Smooth muscle cell (in vitro differentiated cells): ENCODE results near the gene GRID1. TPM values are rescaled to one million over a fixed set of nuclear protein-coding genes. Genes with fewer than 3 reads are reported as not detected.

Experiments used
- DNase-seq: peaks from one replicate; lab custom pipeline; 2025; ENCODE audit not compliant: unreplicated experiment; lab: John Stamatoyannopoulos, UW
- H2AFZ ChIP-seq: fragments of 200-600 bp; sonication (generic); 2 replicates; pipeline ENCODE4 v1.6.0; 2016; ENCODE audit warnings: antibody characterized with exemption, low read depth, mild to moderate bottlenecking
- H3F3A ChIP-seq: fragments of 200-600 bp; sonication (generic); 2 replicates; pipeline ENCODE4 v1.6.0; 2017; ENCODE audit warnings: antibody characterized with exemption, low read depth
- H3K27ac ChIP-seq: fragments of 200-600 bp; sonication (generic); 2 replicates; pipeline ENCODE4 v1.5.1; 2016; ENCODE audit warnings: low read depth, mild to moderate bottlenecking
- H3K27me3 ChIP-seq: fragments of 200-600 bp; sonication (generic); 2 replicates; pipeline ENCODE4 v1.6.1; 2016; ENCODE audit warnings: low read depth, mild to moderate bottlenecking
- H3K36me3 ChIP-seq: fragments of 200-600 bp; sonication (generic); 2 replicates; pipeline ENCODE4 v1.5.1; 2016; ENCODE audit warnings: low read depth
- H3K4me1 ChIP-seq: fragments of 200-600 bp; sonication (generic); 2 replicates; pipeline ENCODE4 v1.5.1; 2016; ENCODE audit warnings: low read depth
- H3K4me2 ChIP-seq: fragments of 200-600 bp; sonication (generic); 2 replicates; pipeline ENCODE4 v1.6.0; 2016; ENCODE audit warnings: mild to moderate bottlenecking
- H3K4me3 ChIP-seq: fragments of 200-600 bp; sonication (generic); 2 replicates; pipeline ENCODE4 v1.5.1; 2016; ENCODE audit warnings: mild to moderate bottlenecking
- H3K79me2 ChIP-seq: fragments of 200-600 bp; sonication (generic); 2 replicates; pipeline ENCODE4 v1.6.0; 2016; ENCODE audit warnings: low read depth, mild to moderate bottlenecking
- H3K9ac ChIP-seq: fragments of 200-600 bp; sonication (generic); 2 replicates; pipeline ENCODE4 v1.6.0; 2016; ENCODE audit warnings: low read depth
- H3K9me3 ChIP-seq: fragments of 200-600 bp; sonication (generic); replicated peaks from 2 replicates; pipeline ENCODE4 v1.5.1; 2016; ENCODE audit warnings: low read depth
- H4K20me1 ChIP-seq: fragments of 200-600 bp; sonication (generic); 2 replicates; pipeline ENCODE4 v1.6.0; 2016; ENCODE audit warnings: low read depth
- WGBS: methylation state at CpG from one replicate; pipeline ENCODE4 v1.1.7; 2016; ENCODE audit warnings: low lambda C conversion rate; 5-methylcytosine and 5-hydroxymethylcytosine counted together
- polyA plus RNA-seq: library from polyadenylated mRNA; unstranded; fragments of >200 nt; fragmentation: Nextera tagmentation; extraction: Ambion mirVana; gene quantifications from 2 replicates; pipeline ENCODE4 v1.2.1, GENCODE V29; 2016
- total RNA-seq: library from RNA; depleted of rRNA; stranded (reverse); fragments of >200 nt; gene quantifications from 2 replicates; pipeline ENCODE4 v1.2.3, GENCODE V29; 2014
- TF ChIP-seq, protein P1 (sequence below): fragments of 200-600 bp; sonication (generic); IDR thresholded peaks from 2 replicates; pipeline ENCODE4 v1.5.1; 2017; ENCODE audit warnings: borderline replicate concordance, mild to moderate bottlenecking, antibody characterized with exemption; ENCODE audit not compliant: insufficient read depth, poor library complexity, severe bottlenecking

Gene GRID1
- total and polyA plus RNA-seq, 2 experiments from 2014 or later, result 4.4 to 7.4 TPM

GRCh38 chr10:86387178-86387794 is 20.7 kb upstream of the GRID1 start:
- WGBS, result 76% methylated on average over 7 of the region's 7 CpGs
- Histone ChIP-seq H3F3A (no peaks in the 10 kb centered on the region), H3K4me3 (no peak overlapping the region), H3K79me2 (no peaks in the 10 kb centered on the region), H3K4me2 (no peak overlapping the region), H3K27ac (no peak overlapping the region), H3K36me3 (no peaks in the 10 kb centered on the region), H4K20me1 (no peaks in the 10 kb centered on the region), H3K27me3 (peaks cover 37% of the 10 kb centered on the region), H3K4me1 (no peaks in the 10 kb centered on the region), H3K9ac (no peak overlapping the region), H2AFZ (no peak overlapping the region), H3K9me3 (no peaks in the 10 kb centered on the region)
- TF ChIP-seq, protein P1, sequence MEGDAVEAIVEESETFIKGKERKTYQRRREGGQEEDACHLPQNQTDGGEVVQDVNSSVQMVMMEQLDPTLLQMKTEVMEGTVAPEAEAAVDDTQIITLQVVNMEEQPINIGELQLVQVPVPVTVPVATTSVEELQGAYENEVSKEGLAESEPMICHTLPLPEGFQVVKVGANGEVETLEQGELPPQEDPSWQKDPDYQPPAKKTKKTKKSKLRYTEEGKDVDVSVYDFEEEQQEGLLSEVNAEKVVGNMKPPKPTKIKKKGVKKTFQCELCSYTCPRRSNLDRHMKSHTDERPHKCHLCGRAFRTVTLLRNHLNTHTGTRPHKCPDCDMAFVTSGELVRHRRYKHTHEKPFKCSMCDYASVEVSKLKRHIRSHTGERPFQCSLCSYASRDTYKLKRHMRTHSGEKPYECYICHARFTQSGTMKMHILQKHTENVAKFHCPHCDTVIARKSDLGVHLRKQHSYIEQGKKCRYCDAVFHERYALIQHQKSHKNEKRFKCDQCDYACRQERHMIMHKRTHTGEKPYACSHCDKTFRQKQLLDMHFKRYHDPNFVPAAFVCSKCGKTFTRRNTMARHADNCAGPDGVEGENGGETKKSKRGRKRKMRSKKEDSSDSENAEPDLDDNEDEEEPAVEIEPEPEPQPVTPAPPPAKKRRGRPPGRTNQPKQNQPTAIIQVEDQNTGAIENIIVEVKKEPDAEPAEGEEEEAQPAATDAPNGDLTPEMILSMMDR, result no peak
- no peak for DNase-seq

GRCh38 chr10:86385806-86386205 is 19.2 kb upstream of the GRID1 start:
- TF ChIP-seq, protein P1, result no peak
- Histone ChIP-seq H3K4me3 (no peak overlapping the region), H3K36me3 (no peaks in the 10 kb centered on the region), H2AFZ (no peak overlapping the region), H3K4me2 (no peak overlapping the region), H3K79me2 (no peaks in the 10 kb centered on the region), H3K27ac (no peak overlapping the region), H4K20me1 (no peaks in the 10 kb centered on the region), H3K27me3 (peaks cover 35% of the 10 kb centered on the region), H3K9ac (no peak overlapping the region), H3F3A (no peaks in the 10 kb centered on the region), H3K9me3 (no peaks in the 10 kb centered on the region), H3K4me1 (no peaks in the 10 kb centered on the region)
- DNase-seq, result no peak
- 82% methylated on average over 3 of the region's 3 CpGs for WGBS

GRCh38 chr10:86377797-86378146 is 11.2 kb upstream of the GRID1 start:
- Histone ChIP-seq H3K9me3 (no peaks in the 10 kb centered on the region), H3K27me3 (peaks cover 37% of the 10 kb centered on the region), H3K27ac (no peak overlapping the region), H4K20me1 (no peaks in the 10 kb centered on the region), H3K9ac (no peak overlapping the region), H3K4me3 (no peak overlapping the region), H2AFZ (no peak overlapping the region), H3K79me2 (no peaks in the 10 kb centered on the region), H3F3A (no peaks in the 10 kb centered on the region), H3K4me1 (no peaks in the 10 kb centered on the region), H3K36me3 (no peaks in the 10 kb centered on the region), H3K4me2 (no peak overlapping the region)
- TF ChIP-seq, protein P1, result no peak
- DNase-seq, result no peak
- WGBS, result 74% methylated on average over 6 of the region's 6 CpGs
